Suprapubic skin (tissue), 4 donors: ENCODE measurements around the gene C16orf96.

Experiments used
- CTCF ChIP-seq, 2 donors: fragments of 200-600 bp in 1 of 2; fragments of 450-650 bp in 1 of 2; sonication (generic) in 1 of 2; IDR thresholded peaks; one replicate each; pipeline ENCODE4 v1.5.1; 2016 to 2019; ENCODE audit warnings: antibody characterized with exemption in 2 of 2, mild to moderate bottlenecking in 1 of 2, moderate library complexity in 1 of 2
- POLR2A ChIP-seq, 2 donors: fragments of 450-650 bp; IDR thresholded peaks; one replicate each; pipeline ENCODE4 v1.6.1; 2017; ENCODE audit warnings: antibody characterized with exemption in 2 of 2, mild to moderate bottlenecking in 2 of 2, moderate library complexity in 2 of 2
- POLR2AphosphoS5 ChIP-seq, 3 donors: sonication (generic); formaldehyde crosslinking; IDR thresholded peaks; one replicate each; pipeline ENCODE4 v1.6.1; 2017; ENCODE audit warnings: antibody characterized with exemption in 3 of 3

DNA sequence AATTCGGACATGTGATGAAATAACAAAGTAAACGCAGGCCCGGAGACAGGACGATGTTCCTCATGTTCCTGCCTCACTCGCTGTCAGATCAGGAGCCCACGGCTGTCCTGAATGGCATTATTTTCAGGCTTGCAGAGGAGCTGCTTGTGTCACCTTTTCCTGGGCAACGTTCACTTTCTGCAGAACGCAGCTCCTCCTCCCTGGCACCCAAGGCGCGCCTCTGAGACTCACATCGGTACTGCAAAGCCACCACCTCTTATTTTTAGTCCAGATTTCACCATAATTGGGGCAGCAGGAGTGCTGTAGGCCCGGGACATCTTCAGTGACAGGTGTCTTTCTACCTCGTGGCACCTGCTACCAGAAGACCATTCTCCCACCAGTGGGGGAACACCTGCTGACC, 8.0 kb upstream of the C16orf96 start:
- TF ChIP-seq CTCF (IDR thresholded peaks at IDR 0.05) (no peak), POLR2A (IDR thresholded peaks at IDR 0.05) (no peak), POLR2AphosphoS5 (IDR thresholded peaks at IDR 0.05) (no peak)
